ENCODE results near the gene YES1.

DNA sequence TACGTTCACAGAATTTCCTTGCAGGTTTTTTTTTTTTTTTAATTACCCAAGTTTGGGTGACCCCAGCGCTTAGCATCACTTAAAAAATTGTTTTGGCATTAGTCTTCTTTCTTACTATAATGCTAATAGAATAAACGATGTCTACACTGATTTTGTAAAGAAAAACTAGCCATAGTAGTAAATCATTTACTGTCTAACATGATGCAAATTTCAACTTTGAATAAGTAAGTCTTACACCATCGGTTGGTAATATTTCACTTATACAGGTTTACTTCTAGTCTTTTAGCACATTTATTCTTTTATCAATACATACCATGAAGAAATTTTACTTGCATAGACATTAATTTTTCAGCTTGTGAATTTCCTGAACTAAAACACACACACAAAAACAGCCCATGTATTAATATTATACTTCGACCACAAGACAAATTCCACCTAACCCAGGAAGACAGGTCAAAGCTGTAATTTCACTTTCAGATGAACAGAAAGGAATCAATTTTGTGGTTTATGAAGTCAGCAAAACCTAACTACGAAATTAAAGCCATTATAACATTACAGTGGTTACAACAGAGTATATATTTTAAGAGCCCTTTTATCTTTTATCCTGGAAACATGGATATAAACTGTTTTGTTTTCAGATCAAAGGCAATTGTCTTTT is 1.9 kb downstream of the YES1 start:
- TF ChIP-seq, protein P1, sequence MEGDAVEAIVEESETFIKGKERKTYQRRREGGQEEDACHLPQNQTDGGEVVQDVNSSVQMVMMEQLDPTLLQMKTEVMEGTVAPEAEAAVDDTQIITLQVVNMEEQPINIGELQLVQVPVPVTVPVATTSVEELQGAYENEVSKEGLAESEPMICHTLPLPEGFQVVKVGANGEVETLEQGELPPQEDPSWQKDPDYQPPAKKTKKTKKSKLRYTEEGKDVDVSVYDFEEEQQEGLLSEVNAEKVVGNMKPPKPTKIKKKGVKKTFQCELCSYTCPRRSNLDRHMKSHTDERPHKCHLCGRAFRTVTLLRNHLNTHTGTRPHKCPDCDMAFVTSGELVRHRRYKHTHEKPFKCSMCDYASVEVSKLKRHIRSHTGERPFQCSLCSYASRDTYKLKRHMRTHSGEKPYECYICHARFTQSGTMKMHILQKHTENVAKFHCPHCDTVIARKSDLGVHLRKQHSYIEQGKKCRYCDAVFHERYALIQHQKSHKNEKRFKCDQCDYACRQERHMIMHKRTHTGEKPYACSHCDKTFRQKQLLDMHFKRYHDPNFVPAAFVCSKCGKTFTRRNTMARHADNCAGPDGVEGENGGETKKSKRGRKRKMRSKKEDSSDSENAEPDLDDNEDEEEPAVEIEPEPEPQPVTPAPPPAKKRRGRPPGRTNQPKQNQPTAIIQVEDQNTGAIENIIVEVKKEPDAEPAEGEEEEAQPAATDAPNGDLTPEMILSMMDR (IDR thresholded peaks at IDR 0.05), result no peak
- TF ChIP-seq POLR2A (IDR thresholded peaks at IDR 0.05), result no peak
- no peak for TF ChIP-seq EP300 (IDR thresholded peaks at IDR 0.05)
